Sigmoid colon (tissue), 7 donors: Measurements from ENCODE around the gene ETV6. TPM values are rescaled to one million over a fixed set of nuclear protein-coding genes. Genes with fewer than 3 reads are reported as not detected.

ENCODE experiments used
- DNase-seq: peaks from one replicate; pipeline ENCODE4 v3.0.0-alpha.2; 2019
- H3K27ac ChIP-seq, 4 donors: fragments of 200-600 bp; sonication (generic); one replicate each; pipeline ENCODE4 v1.5.1; 2016 to 2019; ENCODE audit warnings: mild to moderate bottlenecking in 1 of 4
- H3K27me3 ChIP-seq, 3 donors: fragments of 200-600 bp; sonication (generic); one replicate each; pipeline ENCODE4 v1.5.1; 2019; ENCODE audit warnings: mild to moderate bottlenecking in 1 of 3
- H3K36me3 ChIP-seq, 4 donors: fragments of 200-600 bp; sonication (generic); one replicate each; pipeline ENCODE4 v1.5.1; 2016 to 2019
- H3K4me1 ChIP-seq, 4 donors: fragments of 200-600 bp; sonication (generic); one replicate each; pipeline ENCODE4 v1.5.1; 2017 to 2019
- H3K4me3 ChIP-seq, 4 donors: fragments of 200-600 bp; sonication (generic); one replicate each; pipeline ENCODE4 v1.5.1; 2017 to 2019; ENCODE audit warnings: mild to moderate bottlenecking in 2 of 4, moderate library complexity in 1 of 4
- H3K9me3 ChIP-seq, 4 donors: fragments of 200-600 bp in 3 of 4; sonication (generic) in 3 of 4; one replicate each; pipeline versions ENCODE4 v1.5.1 to v1.6.1; 2013 to 2019
- EP300 ChIP-seq, 4 donors: sonication (generic); formaldehyde crosslinking; IDR thresholded peaks; one replicate each; pipeline ENCODE4 v1.6.1; 2017; ENCODE audit warnings: antibody characterized with exemption in 4 of 4
- POLR2A ChIP-seq, 2 donors: fragments of 450-650 bp; IDR thresholded peaks; one replicate each; pipeline ENCODE4 v1.6.1; 2016; ENCODE audit warnings: antibody characterized with exemption in 2 of 2, mild to moderate bottlenecking in 2 of 2, moderate library complexity in 2 of 2
- POLR2AphosphoS5 ChIP-seq, 4 donors: sonication (generic); formaldehyde crosslinking; IDR thresholded peaks; one replicate each; pipeline ENCODE4 v1.6.1; 2017; ENCODE audit warnings: antibody characterized with exemption in 4 of 4
- WGBS, 2 donors: extraction: QIAGEN DNeasy Blood & Tissue Kit; methylation state at CpG; one replicate each; pipeline ENCODE4 v1.1.7; 2013; 5-methylcytosine and 5-hydroxymethylcytosine counted together
- intact Hi-C: fragments of 100-400 bp; cut with DNase I; formaldehyde crosslinking; loops from one replicate; pipeline ENCODE4 v1.15.1; 2023
- polyA plus RNA-seq, 3 donors: library from polyadenylated mRNA; stranded (reverse); fragments of 200-250 nt; gene quantifications; one replicate each; pipeline ENCODE4 v1.2.3, GENCODE V29; 2013
- total RNA-seq, 4 donors: library from RNA; depleted of rRNA; stranded (reverse); fragments of >200 nt; gene quantifications; one replicate each; pipeline ENCODE4 v1.1.0, GENCODE V29; 2016
- TF ChIP-seq, protein P1 (sequence below), 4 experiments: fragments of 450-650 bp in 3 of 4; fragments of 200-600 bp in 1 of 4; IDR thresholded peaks; one replicate each; pipeline ENCODE4 v1.5.1; 2016 to 2019; ENCODE audit warnings: antibody characterized with exemption in 4 of 4, mild to moderate bottlenecking in 3 of 4, moderate library complexity in 2 of 4
- donor health status: healthy with polysubstance abuse.
- donor health status: Bipolar disorder and iron deficiency.
- donor health status: healthy.

ETV6 gene
- total and polyA plus RNA-seq, 7 donors, result 8.4 to 35.2 (median 16.3) TPM

DNA sequence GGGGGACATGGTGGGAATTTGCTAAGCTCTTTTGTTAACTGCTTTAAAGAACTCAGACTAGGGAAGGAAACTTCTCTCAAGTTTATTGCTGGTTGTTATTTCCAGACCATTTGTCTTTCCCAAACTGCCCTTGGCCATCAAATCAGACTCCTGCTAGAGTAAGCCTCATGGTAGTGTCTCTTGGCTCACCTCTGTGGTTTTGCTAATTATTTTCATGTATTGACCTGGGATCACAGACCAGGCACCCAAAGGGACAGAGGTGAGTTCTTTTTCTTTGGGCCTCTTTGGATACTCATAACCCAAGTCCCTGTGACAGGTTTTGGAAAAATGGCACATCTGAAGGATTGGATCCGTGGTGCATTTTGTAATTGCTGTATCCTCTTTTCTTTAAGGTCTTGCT, 11.2 kb downstream of the ETV6 start:
- no peak for TF ChIP-seq POLR2AphosphoS5 (IDR thresholded peaks at IDR 0.05)
- TF ChIP-seq, protein P1, sequence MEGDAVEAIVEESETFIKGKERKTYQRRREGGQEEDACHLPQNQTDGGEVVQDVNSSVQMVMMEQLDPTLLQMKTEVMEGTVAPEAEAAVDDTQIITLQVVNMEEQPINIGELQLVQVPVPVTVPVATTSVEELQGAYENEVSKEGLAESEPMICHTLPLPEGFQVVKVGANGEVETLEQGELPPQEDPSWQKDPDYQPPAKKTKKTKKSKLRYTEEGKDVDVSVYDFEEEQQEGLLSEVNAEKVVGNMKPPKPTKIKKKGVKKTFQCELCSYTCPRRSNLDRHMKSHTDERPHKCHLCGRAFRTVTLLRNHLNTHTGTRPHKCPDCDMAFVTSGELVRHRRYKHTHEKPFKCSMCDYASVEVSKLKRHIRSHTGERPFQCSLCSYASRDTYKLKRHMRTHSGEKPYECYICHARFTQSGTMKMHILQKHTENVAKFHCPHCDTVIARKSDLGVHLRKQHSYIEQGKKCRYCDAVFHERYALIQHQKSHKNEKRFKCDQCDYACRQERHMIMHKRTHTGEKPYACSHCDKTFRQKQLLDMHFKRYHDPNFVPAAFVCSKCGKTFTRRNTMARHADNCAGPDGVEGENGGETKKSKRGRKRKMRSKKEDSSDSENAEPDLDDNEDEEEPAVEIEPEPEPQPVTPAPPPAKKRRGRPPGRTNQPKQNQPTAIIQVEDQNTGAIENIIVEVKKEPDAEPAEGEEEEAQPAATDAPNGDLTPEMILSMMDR (IDR thresholded peaks at IDR 0.05), result no peak
- no peak for TF ChIP-seq POLR2A (IDR thresholded peaks at IDR 0.05)
- TF ChIP-seq EP300 (IDR thresholded peaks at IDR 0.05), result no peak
- peaks cover 0 to 98% (median 85%) of the 10 kb centered on the region in 4 donors for H3K4me1 ChIP-seq

DNA sequence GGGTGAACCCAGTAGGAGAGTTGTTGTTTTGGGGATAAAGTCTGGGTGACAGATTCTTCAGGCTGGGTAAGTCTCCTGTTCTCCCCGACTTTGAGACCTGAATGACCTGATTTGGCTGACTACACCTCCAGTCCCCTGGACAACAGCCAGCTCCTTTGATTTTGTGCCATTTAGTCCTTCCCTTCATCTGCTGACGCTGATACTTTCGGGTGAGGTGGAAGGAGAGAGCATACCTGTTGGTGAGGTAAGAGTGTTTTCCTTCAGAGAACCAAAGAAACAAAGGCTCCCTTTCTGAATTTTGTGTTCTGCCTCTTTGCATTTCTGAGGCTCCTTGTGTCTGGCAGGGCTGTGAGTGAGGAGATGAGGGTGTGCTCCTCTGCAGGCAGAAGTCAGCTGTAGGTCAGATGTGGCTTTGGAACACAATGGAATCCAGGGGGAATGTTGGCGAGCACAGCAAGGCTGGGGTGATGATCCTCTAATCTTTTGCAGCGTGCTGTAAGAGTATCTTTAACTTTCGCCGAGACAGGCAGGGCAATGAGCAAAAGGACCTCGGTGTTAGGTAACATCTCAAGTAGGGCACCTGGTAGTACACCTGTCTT, 12.1 kb downstream of the ETV6 start:
- DNase-seq, result no peak
- Histone ChIP-seq H3K4me1 (peaks cover 0 to 99% (median 86%) of the 10 kb centered on the region in 4 donors), H3K27me3 (no peaks in the 10 kb centered on the region), H3K9me3 (no peaks in the 10 kb centered on the region), H3K27ac (peak overlapping the region; percentile 34 to 99 (median 70)), H3K36me3 (no peaks in the 10 kb centered on the region), H3K4me3 (no peak overlapping the region)
- 91 to 92% methylated on average over 8 of the region's 8 CpGs for WGBS, 2 donors
- TF ChIP-seq EP300 (IDR thresholded peaks at IDR 0.05) (no peak), POLR2A (IDR thresholded peaks at IDR 0.05) (no peak), POLR2AphosphoS5 (IDR thresholded peaks at IDR 0.05) (no peak)
- TF ChIP-seq, protein P1 (IDR thresholded peaks at IDR 0.05), result no peak
- intact Hi-C loops, result no loop called here

More for the DNA sequence above, 11.2 kb downstream of the ETV6 start:
- Histone ChIP-seq H3K4me3 (no peak overlapping the region), H3K9me3 (no peaks in the 10 kb centered on the region), H3K27me3 (no peaks in the 10 kb centered on the region), H3K36me3 (no peaks in the 10 kb centered on the region), H3K27ac (peak overlapping the region; percentile 34 to 99 (median 70))
- intact Hi-C loops, result no loop called here
- WGBS, 2 donors, result 89 to 92% methylated on average over 1 of the region's 1 CpG
- no peak for DNase-seq

DNA sequence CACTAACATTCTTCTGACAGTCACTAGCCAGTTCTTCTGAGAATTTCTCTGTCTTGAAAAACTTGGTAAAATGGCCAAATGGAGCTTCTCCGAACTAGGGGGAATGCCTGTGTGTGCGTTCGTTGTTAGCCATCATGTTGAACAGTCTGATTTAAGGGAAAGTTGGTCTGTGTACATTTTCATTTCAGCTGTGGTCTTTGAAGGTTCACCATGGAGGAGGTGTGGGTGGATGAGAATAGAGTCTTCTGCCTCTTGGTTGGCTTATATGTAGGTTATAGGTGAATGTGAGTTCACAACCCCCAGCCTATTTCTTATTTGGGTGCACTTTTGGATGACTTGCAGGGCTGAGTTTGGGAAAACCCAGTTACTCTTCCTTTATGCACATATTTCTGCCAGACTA, 12.9 kb downstream of the ETV6 start:
- H3K4me1 ChIP-seq, result peaks cover 0 to 100% (median 84%) of the 10 kb centered on the region in 4 donors
- H3K27ac ChIP-seq, result peak overlapping the region; percentile 34 to 99 (median 70)
- no peak for TF ChIP-seq POLR2A (IDR thresholded peaks at IDR 0.05)
- TF ChIP-seq EP300 (IDR thresholded peaks at IDR 0.05), result no peak
- TF ChIP-seq POLR2AphosphoS5 (IDR thresholded peaks at IDR 0.05), result no peak
- TF ChIP-seq, protein P1 (IDR thresholded peaks at IDR 0.05), result no peak
- 86 to 98% methylated on average over 3 of the region's 3 CpGs for WGBS, 2 donors
- no peaks in the 10 kb centered on the region for H3K36me3 ChIP-seq
- no peak for DNase-seq
- H3K9me3 ChIP-seq, result no peaks in the 10 kb centered on the region
- no peaks in the 10 kb centered on the region for H3K27me3 ChIP-seq
- intact Hi-C loops, result no loop called here
- H3K4me3 ChIP-seq, result no peak overlapping the region

DNA sequence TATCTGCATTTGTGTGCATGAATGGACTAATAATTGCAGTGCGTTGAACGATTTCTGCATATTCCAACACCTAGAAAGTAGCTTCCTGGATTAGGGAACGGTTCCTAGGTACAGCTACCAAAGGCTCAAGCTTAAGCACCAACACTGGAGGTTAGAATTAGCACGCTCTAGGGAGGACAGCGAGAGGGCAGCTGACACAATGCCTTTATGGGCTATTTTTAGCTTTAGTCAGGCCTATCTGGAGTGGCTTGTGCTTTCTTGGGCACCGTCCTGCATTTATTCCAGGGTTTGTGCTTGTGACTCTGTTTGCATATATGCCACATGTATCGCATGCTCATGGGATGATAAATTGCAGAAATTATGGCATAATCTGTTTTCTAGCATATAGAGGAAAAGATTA, 13.7 kb downstream of the ETV6 start:
- intact Hi-C loops, result no loop called here

More for the DNA sequence above, 13.7 kb downstream of the ETV6 start:
- H3K27ac ChIP-seq, result peak overlapping the region; percentile 34 to 99 (median 70)
- peaks cover 0 to 98% (median 76%) of the 10 kb centered on the region in 4 donors for H3K4me1 ChIP-seq
- WGBS, 2 donors, result 88 to 92% methylated on average over 7 of the region's 7 CpGs
- TF ChIP-seq, protein P1 (IDR thresholded peaks at IDR 0.05), result no peak
- TF ChIP-seq POLR2AphosphoS5 (IDR thresholded peaks at IDR 0.05), result peak in 1 of 4 donors; percentile 48
- no peaks in the 10 kb centered on the region for H3K27me3 ChIP-seq
- no peak overlapping the region for H3K4me3 ChIP-seq
- no peaks in the 10 kb centered on the region for H3K9me3 ChIP-seq
- DNase-seq, result no peak
- H3K36me3 ChIP-seq, result no peaks in the 10 kb centered on the region
